ENCODE measurements around the gene CALM3.

CALM3 gene

DNA sequence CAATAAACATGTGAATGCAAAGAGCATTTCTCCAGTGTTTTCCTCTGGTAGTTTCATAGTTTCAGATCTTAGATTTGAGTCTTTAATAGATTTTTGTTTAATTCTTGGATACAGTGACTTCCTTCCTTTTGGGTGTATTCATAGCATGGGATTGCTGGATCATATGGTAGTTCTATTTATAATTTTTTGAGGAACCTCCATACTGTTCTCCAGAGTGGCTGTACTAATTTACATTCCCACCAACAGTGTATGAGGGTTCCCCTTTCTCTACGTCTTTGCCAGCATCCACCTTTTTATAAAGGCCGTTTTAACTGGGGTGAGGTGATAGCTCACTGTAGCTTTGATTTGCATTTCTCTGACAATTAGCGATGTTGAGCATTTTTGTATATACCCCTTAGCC is 9.3 kb upstream of the CALM3 start:
- no peak for DNase-seq (ENCODE audit: extremely low spot score)
- POLR2A ChIA-PET = interaction anchor here (1.0 kb wide), 1 partner anchor 9 kb away, joined by 4 read pairs; no protein-coding TSS in a partner anchor
- TF ChIP-seq NFRKB (IDR thresholded peaks at IDR 0.05) (no peak), BHLHE40 (IDR thresholded peaks at IDR 0.05; ENCODE audit: borderline replicate concordance) (no peak), SUZ12 (IDR thresholded peaks at IDR 0.05) (no peak), LEF1 (IDR thresholded peaks at IDR 0.05; ENCODE audit: borderline replicate concordance) (no peak), ARNT (IDR thresholded peaks at IDR 0.05) (no peak)
- CTCF ChIA-PET = no interaction called here

DNA sequence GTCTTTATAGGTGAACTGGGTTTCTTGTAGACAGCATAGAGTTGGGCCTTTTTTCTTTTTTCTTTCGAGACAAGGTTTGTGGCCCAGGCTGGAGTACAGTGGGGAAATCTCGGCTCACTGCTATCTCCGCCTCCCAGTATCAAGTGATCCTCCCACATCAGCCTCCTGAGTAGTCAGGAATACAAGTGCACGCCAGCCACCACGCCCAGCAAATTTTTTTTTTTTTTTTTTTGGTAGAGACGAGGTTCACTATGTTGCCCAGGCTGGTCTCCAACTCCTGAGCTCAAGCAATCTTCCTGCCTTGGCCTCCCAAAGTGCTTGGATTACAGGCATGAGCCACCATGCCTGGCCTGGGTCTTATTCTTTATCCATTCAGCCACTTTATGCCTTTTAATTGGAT is 5.1 kb upstream of the CALM3 start:
- peak; percentile 79; the same call in 1 of the 2 replicates for TF ChIP-seq ZNF384 (IDR thresholded peaks at IDR 0.05)
- TF ChIP-seq CTBP1 (IDR thresholded peaks at IDR 0.05; ENCODE audit: borderline replicate concordance) = no peak
- CTCF ChIA-PET = no interaction called here
- no peak for DNase-seq (ENCODE audit: extremely low spot score)
- POLR2A ChIA-PET = no interaction called here

DNA sequence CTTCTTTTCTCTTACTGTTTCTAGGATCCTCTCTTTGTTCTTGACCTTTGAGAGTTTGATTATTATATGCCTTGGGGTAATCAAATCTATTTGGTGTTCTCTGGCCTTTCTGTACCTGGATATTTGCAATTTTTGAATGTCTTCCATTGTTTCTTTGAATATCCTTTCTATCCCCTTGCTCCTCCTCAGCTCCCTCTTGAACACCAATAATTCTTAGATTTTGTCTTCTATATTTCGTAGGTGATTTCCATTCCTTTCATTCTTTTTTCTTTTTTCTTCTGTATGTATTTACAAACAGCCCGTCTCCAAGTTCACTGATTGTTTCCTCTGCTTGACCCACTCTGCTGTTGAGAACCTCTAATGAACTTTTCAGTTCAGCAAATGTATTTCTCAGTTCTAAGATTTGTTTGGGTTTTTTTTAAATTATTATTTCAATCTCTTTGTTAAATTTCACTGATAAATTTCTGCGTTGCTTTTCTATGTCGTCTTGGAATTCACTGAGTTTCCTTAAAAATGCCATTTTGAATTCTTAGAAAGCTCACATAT is 2.7 kb upstream of the CALM3 start:
- DNase-seq (ENCODE audit: extremely low spot score) = no peak
- CTCF ChIA-PET = interaction anchor here (1.1 to 1.2 kb wide), 2 partner anchors 61 to 106 kb away, joined by 3 read pairs; no protein-coding TSS in a partner anchor
- POLR2A ChIA-PET = interaction anchor here (5.0 kb wide), 1 partner anchor 13 kb away, joined by 40 read pairs; no protein-coding TSS in a partner anchor
- TF ChIP-seq NFRKB (IDR thresholded peaks at IDR 0.05) = no peak
- TF ChIP-seq CTBP1 (IDR thresholded peaks at IDR 0.05; ENCODE audit: borderline replicate concordance) = no peak
- no peak for TF ChIP-seq ZNF384 (IDR thresholded peaks at IDR 0.05)

- CTCF ChIA-PET = interaction anchor here (4.2 kb wide), 1 partner anchor 15 kb away, joined by 20 read pairs; no protein-coding TSS in a partner anchor
- DNase-seq (ENCODE audit: extremely low spot score) = no peak
- POLR2A ChIA-PET = interaction anchor here (0.7 to 5.0 kb wide), 16 partner anchors 8 to 187 kb away, joined by 3 to 40 read pairs (median 4); partner anchors contain the start of gene CCDC8
- TF ChIP-seq ZNF384 (IDR thresholded peaks at IDR 0.05) = no peak
- no peak for TF ChIP-seq FOXM1 (IDR thresholded peaks at IDR 0.05; ENCODE audit: borderline replicate concordance)
- TF ChIP-seq CTBP1 (IDR thresholded peaks at IDR 0.05; ENCODE audit: borderline replicate concordance) = no peak
- TF ChIP-seq L3MBTL2 (conservative IDR thresholded peaks at IDR 0.05) = no peak
- no peak for TF ChIP-seq BHLHE40 (IDR thresholded peaks at IDR 0.05; ENCODE audit: borderline replicate concordance)
- no peak for TF ChIP-seq FOXK2 (IDR thresholded peaks at IDR 0.05)
- TF ChIP-seq, protein P1, sequence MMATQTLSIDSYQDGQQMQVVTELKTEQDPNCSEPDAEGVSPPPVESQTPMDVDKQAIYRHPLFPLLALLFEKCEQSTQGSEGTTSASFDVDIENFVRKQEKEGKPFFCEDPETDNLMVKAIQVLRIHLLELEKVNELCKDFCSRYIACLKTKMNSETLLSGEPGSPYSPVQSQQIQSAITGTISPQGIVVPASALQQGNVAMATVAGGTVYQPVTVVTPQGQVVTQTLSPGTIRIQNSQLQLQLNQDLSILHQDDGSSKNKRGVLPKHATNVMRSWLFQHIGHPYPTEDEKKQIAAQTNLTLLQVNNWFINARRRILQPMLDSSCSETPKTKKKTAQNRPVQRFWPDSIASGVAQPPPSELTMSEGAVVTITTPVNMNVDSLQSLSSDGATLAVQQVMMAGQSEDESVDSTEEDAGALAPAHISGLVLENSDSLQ (IDR thresholded peaks at IDR 0.05) = no peak
These were observed 1.3 kb upstream of the CALM3 start for GRCh38 chr19:46599716-46600373.

DNA sequence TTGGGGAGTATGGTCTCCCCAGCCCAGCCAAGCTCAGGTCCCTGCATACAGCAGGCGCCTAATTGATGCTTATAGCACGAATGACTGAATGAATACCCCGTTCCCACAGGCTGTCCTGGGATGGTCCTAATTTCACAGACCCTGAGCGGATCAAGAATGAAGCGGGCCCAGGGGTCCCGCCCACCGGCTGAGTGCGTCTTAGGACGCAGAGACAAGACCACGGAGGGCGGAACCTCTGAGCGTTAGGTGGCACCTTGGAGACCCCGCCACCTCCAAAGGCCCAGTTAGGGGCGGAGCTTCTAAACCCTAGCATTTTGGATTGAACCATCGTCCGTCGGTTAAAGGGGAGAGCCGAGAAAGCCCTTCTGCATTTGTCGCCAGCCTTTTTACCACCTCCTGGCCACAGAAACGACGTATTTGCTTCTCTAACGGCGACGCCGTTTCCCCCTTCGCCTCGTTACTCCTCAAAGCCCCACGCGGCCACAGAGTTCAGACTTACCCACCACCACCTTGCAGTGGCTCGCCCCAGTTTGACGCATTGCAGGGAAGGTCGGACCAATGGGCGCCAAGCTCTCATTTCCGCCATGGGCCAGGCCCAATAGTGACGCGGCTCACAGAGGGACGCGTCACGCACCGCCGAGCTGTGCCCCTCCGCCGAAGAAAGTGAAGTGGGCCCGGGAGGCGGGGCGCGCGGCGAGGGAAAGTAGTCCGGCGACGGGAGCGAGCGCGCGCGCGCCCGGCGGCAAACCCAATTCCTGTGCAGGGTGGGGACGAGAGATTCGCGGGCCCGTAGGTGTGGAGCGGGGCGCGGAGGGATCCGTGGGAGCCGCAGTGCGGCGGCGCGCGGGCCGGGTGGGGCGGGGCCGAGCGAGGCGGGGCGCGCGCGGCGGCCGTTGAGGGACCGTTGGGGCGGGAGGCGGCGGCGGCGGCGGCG is 479 bp upstream of the CALM3 start:
- peak; percentile 91 for DNase-seq (ENCODE audit: extremely low spot score)
- TF ChIP-seq LEF1 (IDR thresholded peaks at IDR 0.05; ENCODE audit: borderline replicate concordance) (0 out of 2 replicates have a peak, but pooled peaks have one; percentile 58), SP1 (IDR thresholded peaks at IDR 0.05) (peak; percentile 64), ELF4 (IDR thresholded peaks at IDR 0.05) (no peak), ZNF384 (IDR thresholded peaks at IDR 0.05) (no peak), SUZ12 (IDR thresholded peaks at IDR 0.05) (no peak), CTBP1 (IDR thresholded peaks at IDR 0.05; ENCODE audit: borderline replicate concordance) (peak; percentile 80), L3MBTL2 (conservative IDR thresholded peaks at IDR 0.05) (peak; percentile 50; the same call in 1 of the 2 replicates), ARNT (IDR thresholded peaks at IDR 0.05) (peak; percentile 46; the same call in 1 of the 2 replicates), HDGF (IDR thresholded peaks at IDR 0.05; ENCODE audit: borderline replicate concordance) (no peak), FOXM1 (IDR thresholded peaks at IDR 0.05; ENCODE audit: borderline replicate concordance) (peak; percentile 23; the same call in 1 of the 2 replicates), NFRKB (IDR thresholded peaks at IDR 0.05) (no peak; the same call in 1 of the 2 replicates), BHLHE40 (IDR thresholded peaks at IDR 0.05; ENCODE audit: borderline replicate concordance) (peak; percentile 90), FOXA1 (IDR thresholded peaks at IDR 0.05) (no peak), TARDBP (IDR thresholded peaks at IDR 0.05) (peak; percentile 97), FOXK2 (IDR thresholded peaks at IDR 0.05) (no peak)
- TF ChIP-seq, protein P1 (IDR thresholded peaks at IDR 0.05) = no peak
- ChIA-PET POLR2A (interaction anchor here (0.5 to 5.0 kb wide), 27 partner anchors 9 to 300 kb away, joined by 3 to 40 read pairs (median 4); partner anchors contain the start of gene CCDC8), CTCF (interaction anchor here (1.0 to 4.2 kb wide), 2 partner anchors 10 to 14 kb away, joined by 3 to 20 read pairs; no protein-coding TSS in a partner anchor)

DNA sequence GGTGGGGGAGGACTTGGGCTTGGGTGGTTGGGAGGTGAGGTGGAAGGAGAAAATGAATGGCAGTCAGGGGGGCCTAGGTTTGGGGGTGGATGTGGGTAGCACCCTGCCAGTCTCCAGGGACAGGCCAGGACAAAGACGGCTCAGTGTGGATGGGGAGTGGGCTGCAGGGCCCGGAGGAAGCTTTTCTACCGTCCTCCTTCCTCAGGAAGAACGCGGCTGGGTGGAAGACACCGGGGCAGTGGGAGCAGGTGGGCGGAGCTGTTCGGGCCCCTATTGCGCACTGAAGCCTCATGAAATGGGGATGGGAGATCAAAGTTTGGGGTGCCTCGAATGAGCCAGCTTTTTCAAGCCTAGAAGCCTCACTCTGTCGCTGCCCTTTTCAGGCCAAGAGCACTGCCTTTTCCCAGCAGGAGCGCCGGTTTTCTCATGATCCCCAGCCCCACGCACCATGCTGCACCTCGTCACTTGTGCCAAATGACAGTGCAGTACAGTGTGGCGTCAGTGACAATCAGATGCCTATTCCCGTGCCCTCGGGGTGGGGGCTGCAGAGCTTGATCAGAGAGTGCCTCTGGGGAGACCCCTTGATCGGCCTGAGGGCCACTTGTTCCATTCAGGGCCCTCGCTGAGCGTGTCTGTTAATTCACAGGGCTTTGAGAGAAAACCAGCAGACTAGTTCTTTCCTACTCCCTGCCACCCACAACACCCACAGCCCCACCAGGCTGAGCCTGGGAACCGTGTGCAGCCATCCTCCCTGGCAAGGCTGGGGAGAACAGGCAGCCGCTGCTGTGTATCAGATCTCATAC is 1.5 kb downstream of the CALM3 start:
- ChIA-PET CTCF (interaction anchor here (4.2 kb wide), 1 partner anchor 12 kb away, joined by 20 read pairs; no protein-coding TSS in a partner anchor), POLR2A (interaction anchor here (0.9 to 5.0 kb wide), 8 partner anchors 8 to 186 kb away, joined by 3 to 40 read pairs (median 4); partner anchors contain the start of genes DACT3 and SLC1A5)
- TF ChIP-seq SP1 (IDR thresholded peaks at IDR 0.05) = no peak
- TF ChIP-seq L3MBTL2 (conservative IDR thresholded peaks at IDR 0.05) = no peak
- no peak for TF ChIP-seq CTBP1 (IDR thresholded peaks at IDR 0.05; ENCODE audit: borderline replicate concordance)
- TF ChIP-seq FOXA1 (IDR thresholded peaks at IDR 0.05) = no peak
- TF ChIP-seq HDGF (IDR thresholded peaks at IDR 0.05; ENCODE audit: borderline replicate concordance) = no peak
- TF ChIP-seq, protein P1 (IDR thresholded peaks at IDR 0.05) = no peak
- no peak for TF ChIP-seq ARNT (IDR thresholded peaks at IDR 0.05)
- no peak for TF ChIP-seq NFRKB (IDR thresholded peaks at IDR 0.05)
- no peak for TF ChIP-seq TARDBP (IDR thresholded peaks at IDR 0.05)
- no peak for TF ChIP-seq BHLHE40 (IDR thresholded peaks at IDR 0.05; ENCODE audit: borderline replicate concordance)
- TF ChIP-seq ELF4 (IDR thresholded peaks at IDR 0.05) = no peak
- no peak for TF ChIP-seq SUZ12 (IDR thresholded peaks at IDR 0.05)
- TF ChIP-seq FOXM1 (IDR thresholded peaks at IDR 0.05; ENCODE audit: borderline replicate concordance) = no peak
- TF ChIP-seq LEF1 (IDR thresholded peaks at IDR 0.05; ENCODE audit: borderline replicate concordance) = no peak
- no peak for TF ChIP-seq ZNF384 (IDR thresholded peaks at IDR 0.05)
- TF ChIP-seq FOXK2 (IDR thresholded peaks at IDR 0.05) = no peak
- peak; percentile 10 for DNase-seq (ENCODE audit: extremely low spot score)

Measured in HEK293T (cell line).